KOPT-K1 (cell line): ENCODE results near the gene TSBP1.
"Not testable (repeated sequence)": the region's sequence is repeated elsewhere in the genome, so short reads cannot be mapped to it uniquely, and the experiment has no call there.

Experiments
- H3K27ac ChIP-seq: fragments of 200-600 bp; sonication (generic); 2 replicates; pipeline ENCODE4 v1.5.1; 2016; ENCODE audit warnings: antibody characterized with exemption, mild to moderate bottlenecking, low read depth, low read length; ENCODE audit not compliant: poor library complexity, severe bottlenecking
- H3K36me3 ChIP-seq: fragments of 200-600 bp; sonication (generic); 2 replicates; pipeline ENCODE4 v1.5.1; 2017; ENCODE audit warnings: antibody characterized with exemption, mild to moderate bottlenecking, low read length, moderate library complexity; ENCODE audit not compliant: insufficient read depth
- H3K9me3 ChIP-seq: fragments of 200-600 bp; sonication (generic); 2 replicates; pipeline ENCODE4 v1.5.1; 2017; ENCODE audit warnings: antibody characterized with exemption, low read length, mild to moderate bottlenecking; ENCODE audit not compliant: insufficient read depth, poor library complexity, severe bottlenecking

The TSBP1 gene

DNA sequence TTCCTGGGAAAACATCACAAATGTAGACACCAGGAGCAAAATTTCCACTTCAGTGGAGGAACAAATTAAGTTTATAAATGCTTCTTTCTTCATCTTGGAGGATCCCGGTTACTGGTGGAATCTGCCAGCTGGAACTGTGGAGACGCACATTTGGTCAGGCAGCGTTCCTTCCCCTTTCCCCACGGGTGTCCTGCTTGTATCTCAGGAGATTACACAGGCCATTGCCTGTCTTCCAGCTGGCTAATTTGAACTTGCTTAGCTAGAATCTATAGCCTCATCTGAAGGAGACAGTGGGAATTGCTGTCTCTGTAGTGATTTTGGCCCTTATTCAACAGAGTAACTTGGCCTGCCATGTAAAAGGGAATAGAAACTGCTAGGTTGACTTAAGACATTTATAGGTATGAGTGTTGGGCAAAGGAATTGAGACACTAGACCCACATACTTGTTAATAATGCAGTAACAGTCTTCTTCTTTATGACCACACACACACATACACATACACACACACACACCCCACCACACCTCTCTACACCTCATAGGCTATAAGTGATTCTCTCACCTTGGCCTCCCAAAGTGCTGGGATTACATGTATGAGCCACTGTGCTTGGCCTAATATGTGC, 34.4 kb downstream of the TSBP1 start:
- Histone ChIP-seq H3K36me3 (no peaks in the 10 kb centered on the region), H3K27ac (no peak overlapping the region), H3K9me3 (no peaks in the 10 kb centered on the region)

DNA sequence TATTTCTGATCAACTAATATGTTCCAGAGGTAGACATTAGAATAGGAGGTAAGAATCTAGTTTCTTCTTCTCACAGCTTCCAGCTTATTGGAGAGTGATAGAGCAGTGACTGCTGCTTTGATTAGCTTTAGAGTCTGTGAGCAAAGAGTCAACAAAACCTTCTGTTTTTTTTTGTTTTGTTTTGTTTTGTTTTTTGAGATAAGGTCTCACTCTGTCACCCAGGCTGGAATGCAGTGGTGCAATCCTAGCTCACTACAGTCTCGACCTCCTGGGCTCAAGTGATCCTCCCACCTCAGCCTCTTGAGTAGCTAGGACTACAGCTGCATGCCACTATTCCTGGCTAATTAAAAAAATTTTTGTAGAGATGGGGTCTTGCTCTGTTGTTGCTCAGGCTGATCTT, 39.3 kb downstream of the TSBP1 start:
- no peaks in the 10 kb centered on the region for H3K36me3 ChIP-seq
- no peak overlapping the region for H3K27ac ChIP-seq
- H3K9me3 ChIP-seq = no peaks in the 10 kb centered on the region

DNA sequence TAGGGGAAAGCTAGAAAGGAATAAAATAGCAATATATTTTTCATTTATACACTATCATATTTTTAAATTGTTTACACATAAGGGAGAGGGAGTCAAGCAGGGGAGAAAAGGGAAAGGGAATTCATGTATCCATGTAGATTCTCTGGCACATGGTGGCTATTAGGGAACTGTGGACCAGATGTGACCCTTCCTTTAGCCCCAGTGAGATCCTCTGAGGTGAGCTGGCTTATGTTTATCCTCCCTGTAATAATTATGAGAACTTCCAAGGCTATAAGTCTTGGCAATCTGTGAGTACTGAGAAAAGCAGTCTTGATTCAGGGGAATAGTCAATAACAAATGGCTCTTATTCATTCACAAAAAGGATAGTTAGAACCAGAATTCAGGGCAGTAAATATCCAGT, 42.6 kb downstream of the TSBP1 start:
- no peaks in the 10 kb centered on the region for H3K36me3 ChIP-seq
- H3K27ac ChIP-seq = no peak overlapping the region
- no peaks in the 10 kb centered on the region for H3K9me3 ChIP-seq

DNA sequence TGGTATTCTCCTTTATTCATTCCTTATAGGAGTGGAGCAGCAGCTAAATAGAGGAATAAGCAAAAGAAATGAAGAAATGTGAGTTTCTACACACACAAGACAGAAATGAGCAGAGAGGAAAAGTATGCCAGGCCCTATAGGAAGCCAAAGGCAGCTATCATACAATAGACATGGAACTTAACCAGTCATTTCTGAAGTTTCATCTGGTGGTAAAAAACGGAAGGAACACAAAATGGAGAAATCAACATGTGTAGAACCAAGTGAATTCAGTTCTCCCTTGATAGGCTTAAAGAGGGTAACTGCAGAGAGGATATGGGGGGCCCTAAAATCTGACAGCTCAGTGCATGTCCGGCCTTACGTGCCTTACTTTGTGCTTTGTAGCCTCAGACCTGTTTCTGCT, 44.6 kb downstream of the TSBP1 start:
- Histone ChIP-seq H3K27ac (no peak overlapping the region), H3K36me3 (no peaks in the 10 kb centered on the region), H3K9me3 (no peaks in the 10 kb centered on the region)

DNA sequence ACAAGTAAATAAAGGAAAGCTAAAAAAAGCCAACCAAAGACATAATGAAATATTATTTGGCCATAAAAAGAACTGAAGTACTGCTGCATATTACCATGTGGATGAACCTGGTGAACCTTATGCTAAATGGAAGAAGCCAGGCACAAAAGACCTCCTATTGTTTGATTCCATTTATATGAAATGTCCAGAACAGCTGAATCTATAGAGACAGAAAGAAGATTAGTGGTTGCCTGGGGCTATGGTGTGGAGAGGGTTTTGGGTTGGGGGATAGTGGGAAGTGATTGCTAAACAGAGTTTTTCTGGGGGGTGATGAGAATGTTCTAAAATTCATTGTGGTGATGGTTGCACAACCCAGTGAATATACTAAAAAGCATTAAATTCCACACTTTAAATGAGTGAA, 53.2 kb downstream of the TSBP1 start:
- H3K36me3 ChIP-seq = no peaks in the 10 kb centered on the region
- no peak overlapping the region for H3K27ac ChIP-seq
- H3K9me3 ChIP-seq = no peaks in the 10 kb centered on the region

DNA sequence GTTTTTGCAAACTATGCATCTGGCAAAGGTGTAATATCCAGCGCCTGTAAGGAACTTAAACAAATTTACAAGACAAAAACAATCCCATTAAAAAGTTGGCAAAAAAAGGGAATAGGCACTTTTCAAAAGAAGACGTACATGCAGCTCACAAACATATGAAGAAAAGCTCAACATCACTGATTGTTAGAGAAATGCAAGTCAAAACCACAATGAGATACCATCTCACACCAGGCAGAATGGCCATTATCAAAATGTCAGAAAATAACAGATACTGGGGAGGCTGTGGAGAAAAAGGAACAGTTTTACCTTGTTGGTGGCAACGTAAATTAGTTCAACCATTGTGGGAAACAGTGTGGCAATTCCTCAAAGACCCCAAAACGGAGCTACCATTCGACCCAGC, 54.2 kb downstream of the TSBP1 start:
- Histone ChIP-seq H3K9me3 (no peaks in the 10 kb centered on the region), H3K27ac (no peak overlapping the region), H3K36me3 (no peaks in the 10 kb centered on the region)

DNA sequence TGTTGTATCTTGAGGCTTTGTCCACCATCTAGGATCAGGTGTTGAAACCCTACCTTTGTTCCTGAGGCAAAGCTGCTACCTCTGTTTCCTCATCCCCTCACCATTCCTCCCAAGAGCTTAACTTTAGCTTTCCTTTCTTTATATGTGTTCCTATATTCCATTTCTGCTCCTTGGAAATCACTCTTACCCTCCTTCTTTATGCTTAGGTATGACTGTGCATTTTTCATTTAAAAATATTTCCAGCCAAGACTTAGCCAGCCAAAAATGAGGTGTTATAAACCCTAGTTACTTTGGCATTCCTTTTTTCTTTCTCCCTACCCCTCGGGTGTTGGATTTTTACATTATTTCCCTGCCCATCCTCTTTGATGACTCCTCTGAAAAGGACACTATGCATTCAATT, 57.7 kb downstream of the TSBP1 start:
- Histone ChIP-seq H3K36me3 (no peaks in the 10 kb centered on the region), H3K27ac (no peak overlapping the region)

DNA sequence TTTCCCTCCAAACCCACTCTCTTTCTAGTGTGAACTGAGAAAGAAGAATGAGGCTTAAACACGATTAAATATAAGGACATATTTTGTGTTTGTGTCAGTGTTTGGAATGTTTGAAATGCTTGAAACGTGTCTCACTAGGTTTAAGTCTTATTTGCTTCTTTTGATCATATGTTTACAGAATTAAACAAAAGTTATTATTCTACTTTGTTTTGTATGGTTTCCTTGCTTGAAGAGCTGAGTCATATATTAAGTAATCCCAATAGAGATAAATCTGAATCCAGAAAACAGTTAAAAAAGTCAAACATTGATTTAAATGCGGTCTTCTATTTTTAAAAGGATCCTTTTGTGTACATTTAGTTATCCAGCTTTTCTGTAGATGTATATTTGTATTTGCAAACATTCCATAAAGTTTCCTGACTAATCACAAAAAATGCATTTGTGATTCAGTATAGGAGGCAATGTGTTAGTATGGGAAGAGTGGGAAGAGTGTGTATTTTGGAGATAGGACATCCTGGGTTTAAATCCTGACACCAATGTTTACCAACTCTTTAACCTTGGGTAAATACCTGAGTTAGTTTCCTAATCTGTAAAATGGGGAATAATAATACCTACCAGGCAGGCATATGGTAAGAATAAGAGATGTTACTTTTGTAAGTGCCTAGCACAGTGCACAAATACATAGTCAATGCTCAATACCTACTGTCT, 72.9 kb downstream of the TSBP1 start:
- no peak overlapping the region for H3K27ac ChIP-seq
- no peaks in the 10 kb centered on the region for H3K36me3 ChIP-seq
- no peaks in the 10 kb centered on the region for H3K9me3 ChIP-seq

More for the DNA sequence above, 57.7 kb downstream of the TSBP1 start:
- H3K9me3 ChIP-seq = no peaks in the 10 kb centered on the region

DNA sequence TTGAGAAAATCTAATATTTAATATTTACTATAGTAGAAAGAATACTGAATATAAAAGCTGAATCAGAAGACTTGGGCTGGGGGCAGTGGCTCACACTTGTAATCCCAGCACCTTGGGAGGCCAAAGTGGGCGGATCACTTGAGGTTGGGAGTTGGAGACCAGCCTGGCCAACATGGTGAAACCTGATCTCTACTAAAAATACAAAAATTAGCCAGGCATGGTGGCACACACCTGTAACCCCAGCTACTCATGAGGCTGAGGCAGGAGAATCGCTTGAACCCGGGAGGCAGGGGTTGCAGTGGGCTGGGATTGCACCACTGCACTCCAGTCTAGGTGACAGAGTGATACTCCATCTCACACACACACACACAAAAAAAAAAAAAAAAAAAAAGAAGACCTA, 76.7 kb downstream of the TSBP1 start:
- H3K9me3 ChIP-seq, H3K36me3 ChIP-seq, H3K27ac ChIP-seq: not testable (repeated sequence)

DNA sequence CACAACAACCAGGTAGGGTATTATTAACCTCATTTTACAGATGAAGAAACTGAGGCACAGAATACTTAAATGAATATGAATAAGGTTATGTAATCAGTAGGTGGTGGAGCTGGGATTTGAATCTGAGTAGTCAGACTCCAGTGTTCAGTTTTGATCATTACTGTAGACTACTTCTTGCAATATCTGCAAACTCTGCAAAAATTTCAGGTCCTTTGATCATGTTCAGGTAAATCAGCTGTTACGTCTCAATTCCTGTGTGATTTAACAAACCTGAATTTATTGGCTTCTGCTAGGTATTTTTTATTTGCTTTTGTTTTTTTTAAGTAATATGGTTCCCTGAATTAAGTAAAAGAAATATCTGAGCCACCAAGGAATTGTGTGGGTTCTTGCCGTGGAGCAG, 77.1 kb downstream of the TSBP1 start:
- no peak overlapping the region for H3K27ac ChIP-seq
- no peaks in the 10 kb centered on the region for H3K9me3 ChIP-seq
- no peaks in the 10 kb centered on the region for H3K36me3 ChIP-seq

DNA sequence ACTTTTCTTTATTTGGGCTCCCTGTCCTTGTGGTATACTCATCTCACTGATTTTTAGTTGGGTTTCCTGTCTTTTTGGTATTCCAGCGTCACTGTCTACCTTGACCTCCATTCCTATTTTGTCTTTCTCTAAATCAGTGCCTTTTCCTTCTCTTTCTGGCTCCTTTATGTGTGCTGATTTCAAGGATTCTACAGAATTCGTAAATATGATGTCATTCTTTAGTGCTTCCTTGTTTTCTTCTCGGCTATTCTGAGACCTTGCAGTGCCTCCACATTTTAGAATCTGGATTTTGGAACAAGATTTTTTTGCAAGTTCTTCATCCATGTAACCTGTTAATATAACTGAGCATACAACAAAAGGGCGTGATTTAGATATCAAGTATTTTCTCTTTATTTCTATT, 78.0 kb downstream of the TSBP1 start:
- Histone ChIP-seq H3K9me3 (no peaks in the 10 kb centered on the region), H3K27ac (no peak overlapping the region), H3K36me3 (no peaks in the 10 kb centered on the region)

DNA sequence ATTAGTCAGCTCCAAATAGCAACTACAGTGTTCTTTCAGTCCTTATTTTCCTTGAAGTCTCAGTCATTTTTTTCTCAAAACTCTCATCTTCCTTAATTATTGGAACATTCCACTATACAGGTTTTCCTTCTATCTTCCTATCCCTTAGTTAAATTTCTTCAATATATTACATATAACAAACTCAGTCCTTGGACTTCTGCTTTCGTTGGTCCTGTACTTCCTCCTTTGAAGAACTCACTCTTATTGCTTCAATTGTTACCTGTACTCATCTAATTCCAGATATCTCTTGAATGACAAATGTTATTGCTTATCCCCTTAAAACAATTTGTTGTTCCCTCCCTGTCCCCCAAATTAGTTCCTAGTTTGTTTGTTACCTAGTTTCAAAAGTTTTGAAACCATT, 80.2 kb downstream of the TSBP1 start:
- no peak overlapping the region for H3K27ac ChIP-seq
- H3K9me3 ChIP-seq = no peaks in the 10 kb centered on the region
- no peaks in the 10 kb centered on the region for H3K36me3 ChIP-seq

DNA sequence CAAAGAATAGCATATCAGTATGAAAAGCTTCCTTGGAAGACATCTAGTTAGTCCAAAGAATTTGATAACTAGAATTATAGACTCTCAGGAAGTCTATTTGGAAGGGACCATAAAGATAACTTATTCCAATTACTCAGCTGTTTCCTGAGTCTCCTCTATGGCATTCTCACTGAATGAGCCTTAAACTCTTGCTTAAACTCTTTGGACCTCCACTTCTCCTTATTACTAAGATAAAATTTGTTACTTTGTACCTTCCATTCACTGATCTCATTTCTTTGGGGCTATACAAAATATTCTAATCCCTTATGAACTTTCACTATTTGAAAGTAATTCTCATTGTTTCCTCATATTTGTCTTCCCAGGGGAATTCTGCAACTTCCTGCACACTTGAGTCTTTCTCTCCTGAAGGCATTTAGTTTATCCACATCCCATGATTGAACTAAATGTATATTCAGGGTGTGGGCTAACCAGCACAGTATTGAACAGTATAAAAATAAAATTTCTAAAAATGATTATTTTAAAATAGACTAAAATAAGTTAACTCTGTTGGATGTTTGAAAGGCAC, 80.7 kb downstream of the TSBP1 start:
- H3K27ac ChIP-seq = no peak overlapping the region
- no peaks in the 10 kb centered on the region for H3K36me3 ChIP-seq
- H3K9me3 ChIP-seq = no peaks in the 10 kb centered on the region

DNA sequence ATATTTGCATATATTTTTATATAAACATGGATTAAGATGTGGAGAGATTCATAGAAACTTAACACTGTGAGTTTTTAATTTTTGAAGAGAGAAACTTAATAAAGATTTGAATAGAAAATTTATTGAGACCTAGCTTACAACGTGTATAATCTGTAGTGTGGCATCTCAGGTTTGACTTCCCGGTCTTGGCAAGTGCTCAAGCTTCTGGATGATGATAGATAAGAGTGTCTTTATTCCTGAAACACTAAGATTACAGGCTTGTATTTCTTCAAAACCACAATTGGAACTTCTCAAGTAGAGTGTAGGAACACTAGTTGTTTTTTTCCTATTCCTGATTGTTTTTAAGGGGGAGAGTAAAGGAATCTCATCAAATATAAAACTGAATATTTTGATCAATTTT, 83.3 kb downstream of the TSBP1 start:
- Histone ChIP-seq H3K9me3 (no peaks in the 10 kb centered on the region), H3K36me3 (no peaks in the 10 kb centered on the region), H3K27ac (no peak overlapping the region)

DNA sequence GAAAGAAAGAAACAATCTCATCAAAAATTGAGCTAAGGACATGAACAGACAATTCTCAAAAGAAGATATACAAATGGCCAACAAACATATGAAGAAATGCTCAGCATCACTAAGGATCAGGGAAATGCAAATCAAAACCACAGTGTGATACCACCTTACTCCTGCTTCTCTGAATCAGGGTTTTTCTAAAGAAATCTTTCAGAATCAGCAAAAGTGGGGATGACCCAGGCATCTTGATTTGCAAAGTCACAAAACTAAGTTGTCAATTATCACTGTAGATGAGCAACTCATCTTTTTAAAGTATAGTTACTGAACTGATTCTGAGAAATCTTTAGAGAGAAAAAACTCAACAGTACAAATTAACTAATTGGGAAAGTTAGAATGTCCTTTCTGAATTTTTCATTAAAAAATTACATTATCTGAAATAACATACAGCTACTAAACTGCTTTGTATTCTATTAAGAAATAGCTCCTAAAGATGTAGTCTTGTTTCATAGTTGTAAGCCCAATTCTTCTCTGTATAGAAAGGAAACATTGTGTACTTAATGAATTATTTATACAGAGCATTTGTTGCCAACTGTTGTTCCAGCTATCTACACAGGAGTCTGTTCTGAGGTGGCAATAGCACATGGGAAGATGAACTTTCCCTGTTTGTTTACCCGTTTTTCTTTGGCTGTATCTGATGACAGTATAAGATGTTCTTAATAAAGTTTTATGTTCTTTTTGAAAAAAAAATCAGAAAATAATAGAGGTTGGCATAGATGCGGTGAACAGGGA, 97.7 kb downstream of the TSBP1 start:
- H3K36me3 ChIP-seq, H3K27ac ChIP-seq, H3K9me3 ChIP-seq: not testable (repeated sequence)
